Right lobe of liver (tissue), 6 donors: ENCODE measurements around the gene ZNF532. TPM values are rescaled to one million over a fixed set of nuclear protein-coding genes. Genes with fewer than 3 reads are reported as not detected.

ENCODE experiments used
- ATAC-seq, 4 donors: fragments of 200-7000 bp; cut with Tn5 transposase; one replicate each; pipeline ENCODE4 v1.9.1; 2020; ENCODE audit warnings: mild to moderate bottlenecking in 4 of 4, moderate library complexity in 4 of 4
- DNase-seq, 3 donors: peaks; one replicate each; pipeline ENCODE4 v3.0.0-alpha.2; 2020
- H3K27ac ChIP-seq, 3 donors: fragments of 200-600 bp; one replicate each; pipeline ENCODE4 v1.8.0; 2022
- H3K27me3 ChIP-seq, 2 donors: fragments of 200-600 bp; one replicate each; pipeline ENCODE4 v1.8.0; 2022
- H3K36me3 ChIP-seq, 4 donors: fragments of 200-600 bp; sonication (generic) in 1 of 4; one replicate each; pipeline versions ENCODE4 v1.5.1 to v1.8.0; 2017 to 2022; ENCODE audit warnings: control low read depth in 1 of 4
- H3K4me1 ChIP-seq, 4 donors: fragments of 200-600 bp; sonication (generic) in 1 of 4; one replicate each; pipeline versions ENCODE4 v1.5.1 to v1.8.0; 2017 to 2022; ENCODE audit warnings: control low read depth in 1 of 4
- H3K4me3 ChIP-seq, 3 donors: fragments of 200-600 bp; one replicate each; pipeline ENCODE4 v1.8.0; 2022
- H3K9me3 ChIP-seq, 4 donors: fragments of 200-600 bp; sonication (generic) in 1 of 4; one replicate each; pipeline versions ENCODE4 v1.5.1 to v1.8.0; 2017 to 2022; ENCODE audit warnings: control low read depth in 1 of 4
- CTCF ChIP-seq, 4 donors: fragments of 200-600 bp in 3 of 4; fragments of 450-650 bp in 1 of 4; IDR thresholded peaks; one replicate each; pipeline versions ENCODE4 v1.5.1 to v1.8.0; 2016 to 2022; ENCODE audit warnings: antibody characterized with exemption in 4 of 4, mild to moderate bottlenecking in 2 of 4
- POLR2A ChIP-seq: fragments of 450-650 bp; IDR thresholded peaks from one replicate; pipeline ENCODE4 v1.6.1; 2017; ENCODE audit warnings: antibody characterized with exemption, mild to moderate bottlenecking
- WGBS: methylation state at CpG from one replicate; pipeline ENCODE4 v1.1.6; 2018; ENCODE audit warnings: low coverage, low lambda C conversion rate; ENCODE audit not compliant: insufficient coverage; ENCODE audit errors: missing lambda C conversion rate; 5-methylcytosine and 5-hydroxymethylcytosine counted together
- intact Hi-C, 2 donors: fragments of 100-400 bp; cut with DNase I; formaldehyde crosslinking; loops; one replicate each; pipeline versions ENCODE4 v1.11.2 to v1.14.1; 2022
- total RNA-seq, 6 experiments: library from RNA; depleted of rRNA in 2 of 6; stranded (reverse); fragments of >200 nt in 2 of 6; fragmentation: NEBNext Ultra II Directional in 3 of 6; extraction: Animal tissue kit (Norgen Biotek cat#: 25700) in 3 of 6; gene quantifications; one replicate each; pipeline versions ENCODE4 v1.1.0 to v1.2.4, GENCODE V29; 2016 to 2023
- donor health status: DM: no; HTN: yes; CAD: no.
- donor health status: DM: no; HTN: no; CAD: no.
- donor health status: DM: no; HTN: no; CAD: no.
- donor health status: DM: no; HTN: yes; CAD: no.
- donor health status: DM: no; HTN: yes; CAD: no.

ZNF532 gene
- total RNA-seq, 6 experiments from 2014 or later: 2.0 to 6.4 (median 3.2) TPM

- 6% methylated on average over 3 of the region's 3 CpGs for WGBS
- TF ChIP-seq CTCF (IDR thresholded peaks at IDR 0.05): no peak
- TF ChIP-seq POLR2A: no peak
- Histone ChIP-seq H3K36me3 (no peaks in the 10 kb centered on the region), H3K27me3 (no peaks in the 10 kb centered on the region), H3K9me3 (no peaks in the 10 kb centered on the region), H3K4me3 (no peak overlapping the region), H3K4me1 (peaks cover 0 to 16% (median 3%) of the 10 kb centered on the region in 4 donors), H3K27ac (no peak overlapping the region)
- DNase-seq (peak; percentile 66 to 77 (median 69)), ATAC-seq (peak; percentile 83 to 88 (median 88))
- intact Hi-C loops: no loop called here
Measured at GRCh38 chr18:58953627-58954026, 89.0 kb downstream of the ZNF532 start.

GRCh38 chr18:58955001-58955400 is 90.3 kb downstream of the ZNF532 start:
- intact Hi-C loops: no loop called here
- Histone ChIP-seq H3K27me3 (no peaks in the 10 kb centered on the region), H3K4me1 (peaks cover 0 to 16% (median 3%) of the 10 kb centered on the region in 4 donors), H3K4me3 (no peak overlapping the region), H3K27ac (no peak overlapping the region), H3K36me3 (no peaks in the 10 kb centered on the region), H3K9me3 (no peaks in the 10 kb centered on the region)
- 93% methylated on average over 5 of the region's 6 CpGs for WGBS
- TF ChIP-seq CTCF (IDR thresholded peaks at IDR 0.05) (no peak), POLR2A (no peak)
- DNase-seq: no peak
- no peak for ATAC-seq

- H3K27ac ChIP-seq: no peak overlapping the region
- ATAC-seq: peak; percentile 66 to 78 (median 73)
- peaks cover 0 to 16% (median 3%) of the 10 kb centered on the region in 4 donors for H3K4me1 ChIP-seq
- no peak overlapping the region for H3K4me3 ChIP-seq
- TF ChIP-seq CTCF (IDR thresholded peaks at IDR 0.05): no peak
- no peak for TF ChIP-seq POLR2A
- no peak for DNase-seq
- H3K36me3 ChIP-seq: no peaks in the 10 kb centered on the region
- no peaks in the 10 kb centered on the region for H3K27me3 ChIP-seq
- intact Hi-C loops: no loop called here
- H3K9me3 ChIP-seq: no peaks in the 10 kb centered on the region
- WGBS: 25% methylated on average over 4 of the region's 4 CpGs
Measured at GRCh38 chr18:58955738-58956137, 91.1 kb downstream of the ZNF532 start.

GRCh38 chr18:58958628-58959027 is 94.0 kb downstream of the ZNF532 start:
- Histone ChIP-seq H3K9me3 (no peaks in the 10 kb centered on the region), H3K36me3 (no peaks in the 10 kb centered on the region), H3K4me1 (peaks cover 0 to 6% (median 3%) of the 10 kb centered on the region in 4 donors), H3K27me3 (no peaks in the 10 kb centered on the region), H3K27ac (no peak overlapping the region), H3K4me3 (no peak overlapping the region)
- WGBS: 78% methylated on average over 3 of the region's 3 CpGs
- intact Hi-C loops: no loop called here
- TF ChIP-seq CTCF (IDR thresholded peaks at IDR 0.05) (no peak), POLR2A (no peak)
- ATAC-seq (no peak), DNase-seq (no peak)

GRCh38 chr18:58960508-58960907 is 95.8 kb downstream of the ZNF532 start:
- no peak for TF ChIP-seq POLR2A
- no peak for TF ChIP-seq CTCF (IDR thresholded peaks at IDR 0.05)
- no peak for DNase-seq
- intact Hi-C loops: no loop called here
- no peak overlapping the region for H3K27ac ChIP-seq
- H3K4me1 ChIP-seq: no peaks in the 10 kb centered on the region
- no peaks in the 10 kb centered on the region for H3K36me3 ChIP-seq
- WGBS: no CpG with 5 or more reads among the region's 1 CpG
- no peaks in the 10 kb centered on the region for H3K9me3 ChIP-seq
- no peak overlapping the region for H3K4me3 ChIP-seq
- no peak for ATAC-seq
- no peaks in the 10 kb centered on the region for H3K27me3 ChIP-seq
